A549 treated with AZD2906 at 1 μM for 4 hours (cell line): Measurements from ENCODE around the gene CADM4. TPM values are rescaled to one million over a fixed set of nuclear protein-coding genes. Genes with fewer than 3 reads are reported as not detected.

Source experiments
- total RNA-seq: library from RNA; stranded (reverse); fragments of 200-300 nt; extraction: Qiagen RNA extraction; gene quantifications from 5 replicates; pipeline ENCODE4 v1.2.3, GENCODE V29; 2022

CADM4 gene
- 6.9 to 10.1 TPM (median 9.3 TPM) in 5 replicates for total RNA-seq

GRCh38 chr19:43639519-43640423, at the start of gene CADM4:
Gene CADM4 (minus strand): TSS chr19:43639850. CDS start chr19:43639790, 60 bp downstream.

GRCh38 chr19:43619262-43620060, 20.2 kb downstream of the CADM4 start, which contains the start of gene ZNF428:
Gene ZNF428 (minus strand): TSS chr19:43619629. CDS start chr19:43614304, 5,325 bp downstream.

GRCh38 chr19:43611788-43612187, 27.9 kb downstream of the CADM4 start, which contains the start of gene SRRM5:
Gene SRRM5 (plus strand): TSS chr19:43612088. CDS start chr19:43612122, 34 bp downstream.

DNA sequence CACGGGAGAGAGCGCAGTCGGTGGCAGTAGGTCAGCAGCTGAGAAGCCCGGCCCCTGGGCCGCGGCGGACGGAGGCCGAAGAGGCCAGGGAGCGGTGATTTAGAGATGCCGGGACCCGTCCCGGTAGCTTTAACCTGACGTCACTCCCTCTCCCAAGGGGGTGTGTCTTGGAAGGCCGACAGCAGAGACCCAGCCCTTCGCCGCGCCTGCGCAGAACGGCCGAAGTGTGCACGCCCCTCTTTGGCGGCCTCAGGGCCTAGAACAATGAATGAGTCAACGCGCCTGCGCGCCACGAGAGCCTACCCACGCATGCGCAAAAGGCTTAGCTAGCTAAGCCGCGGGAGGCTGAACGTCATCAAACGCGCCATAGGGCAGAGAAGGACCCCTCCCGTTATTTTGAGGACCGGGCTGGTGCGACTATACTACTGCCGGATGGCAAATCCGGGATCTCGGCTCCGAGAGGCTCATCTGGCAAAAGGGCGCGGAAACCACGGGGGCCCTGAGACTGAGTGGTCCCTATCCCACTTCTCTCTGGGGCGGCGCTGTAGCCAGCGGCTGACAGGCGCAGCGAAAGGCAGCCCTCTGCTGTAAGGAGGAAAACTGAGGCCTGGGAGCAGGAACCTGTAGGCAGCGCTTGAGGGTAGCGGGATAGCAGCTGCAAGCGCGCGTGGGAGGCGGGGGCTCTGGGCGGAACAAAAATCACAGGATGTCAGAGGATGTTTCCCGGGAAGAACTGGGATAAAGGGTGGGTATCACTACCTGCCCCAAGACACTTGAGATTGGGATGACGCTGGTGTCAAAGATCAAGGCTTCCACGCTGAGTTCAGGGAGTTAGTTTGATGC, 43.4 kb downstream of the CADM4 start, which contains the start of the genes IRGQ and ZNF576:
Gene IRGQ, minus strand, starts transcription at position 136 of the 843 bp plus-strand sequence. CDS start 796 bp downstream, outside the sequence.
Gene ZNF576, plus strand, starts transcription at position 597 of the 843 bp plus-strand sequence. CDS start 514 bp downstream, outside the sequence.

DNA sequence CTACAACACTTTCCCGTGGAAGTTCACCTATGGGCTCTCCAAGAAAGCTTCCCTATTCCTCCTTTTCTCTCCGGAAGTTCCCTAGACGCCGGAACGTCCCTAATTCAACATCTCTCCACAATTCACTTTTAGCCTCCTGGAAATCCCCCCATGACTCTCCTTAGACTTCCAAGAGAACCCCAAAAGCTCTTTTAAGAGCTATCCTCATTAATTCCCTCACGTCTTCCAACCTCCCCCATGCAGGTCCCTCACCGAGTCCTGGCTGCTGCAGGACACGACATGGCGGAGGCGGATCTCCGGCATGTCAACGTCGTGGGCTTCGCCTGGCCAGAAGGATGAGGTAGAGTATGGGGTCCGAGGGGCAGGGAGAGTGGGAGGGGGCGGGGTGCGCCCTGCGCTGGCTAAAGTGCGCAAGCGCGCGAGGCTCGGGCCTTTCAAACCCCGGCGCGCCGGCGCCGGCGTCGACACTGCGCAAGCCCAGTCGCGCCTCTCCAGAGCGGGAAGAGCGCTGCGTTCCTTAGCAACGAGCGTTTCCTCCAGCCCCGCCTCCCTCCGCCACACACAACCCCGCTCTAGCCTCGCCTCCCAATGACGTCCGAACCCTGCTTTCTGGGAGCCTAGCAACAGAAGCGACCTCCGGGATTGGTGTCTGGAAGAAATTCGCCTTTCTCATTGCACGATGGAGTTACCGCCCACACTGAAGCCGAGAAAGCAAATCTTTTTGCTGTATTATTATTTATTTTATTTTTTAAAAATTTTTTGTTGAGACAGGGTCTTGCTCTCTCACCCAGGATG, 64.3 kb downstream of the CADM4 start, which contains the start of the genes PINLYP and XRCC1:
Gene PINLYP, plus strand, starts transcription at position 646 of the 795 bp plus-strand sequence. CDS start 1,391 bp downstream, outside the sequence.
Gene XRCC1, minus strand, starts transcription at position 372 of the 795 bp plus-strand sequence. Its CDS starts 69 bp downstream, at position 303.

Other genes starting within 250 kb of the CADM4 start
- gene TEX101, start 225.0 kb downstream of the CADM4 start, total RNA-seq: not detected in 5 replicates
- 0.15 to 0.42 TPM (median 0.22 TPM) in 5 replicates for gene LYPD3, start 174.2 kb downstream of the CADM4 start, total RNA-seq
- 8.4 to 9.4 TPM (median 9.0 TPM) in 5 replicates for gene PHLDB3, start 135.1 kb downstream of the CADM4 start, total RNA-seq
- gene ETHE1, start 112.6 kb downstream of the CADM4 start, total RNA-seq: 39.5 to 53.9 TPM (median 49.8 TPM) in 5 replicates
- 1.2 to 2.6 TPM (median 2.2 TPM) in 5 replicates for gene ZNF575, start 106.7 kb downstream of the CADM4 start, total RNA-seq
- gene XRCC1, start 64.3 kb downstream of the CADM4 start, total RNA-seq: 25.3 to 30.9 TPM (median 27.5 TPM) in 5 replicates
- 0.10 to 0.15 TPM (median 0.11 TPM) in 3 of 5 replicates, not detected in the others for gene PINLYP, start 64.0 kb downstream of the CADM4 start, total RNA-seq
- gene IRGQ, start 43.7 kb downstream of the CADM4 start, total RNA-seq: 4.3 to 6.7 TPM (median 5.2 TPM) in 5 replicates
- gene ZNF576, start 43.3 kb downstream of the CADM4 start, total RNA-seq: 14.6 to 21.1 TPM (median 20.4 TPM) in 5 replicates
- 0.60 to 1.0 TPM (median 0.69 TPM) in 5 replicates for gene SRRM5, start 27.8 kb downstream of the CADM4 start, total RNA-seq
- 46.5 to 66.2 TPM (median 63.8 TPM) in 5 replicates for gene ZNF428, start 20.2 kb downstream of the CADM4 start, total RNA-seq
- 57.8 to 66.0 TPM (median 63.8 TPM) in 5 replicates for gene PLAUR, start 30.3 kb upstream of the CADM4 start, total RNA-seq
- gene IRGC, start 76.2 kb upstream of the CADM4 start, total RNA-seq: not detected in 5 replicates
- gene SMG9, start 115.1 kb upstream of the CADM4 start, total RNA-seq: 45.1 to 61.2 TPM (median 55.9 TPM) in 5 replicates
- gene KCNN4, start 141.1 kb upstream of the CADM4 start, total RNA-seq: 36.2 to 55.1 TPM (median 52.9 TPM) in 5 replicates
- gene LYPD5, start 162.6 kb upstream of the CADM4 start, total RNA-seq: 0.05 to 0.55 TPM (median 0.14 TPM) in 4 of 5 replicates, not detected in the other
- gene ZNF283, start 187.5 kb upstream of the CADM4 start, total RNA-seq: 3.6 to 6.8 TPM (median 4.3 TPM) in 5 replicates
- gene ZNF404, start 244.1 kb upstream of the CADM4 start, total RNA-seq: 0.10 to 0.20 TPM (median 0.18 TPM) in 5 replicates